Breast epithelium (tissue), 3 donors: Measurements from ENCODE around the gene HNRNPAB.

Experiments used
- POLR2AphosphoS5 ChIP-seq, 3 donors: sonication (generic); formaldehyde crosslinking; IDR thresholded peaks; one replicate each; pipeline ENCODE4 v1.6.1; 2017; ENCODE audit warnings: antibody characterized with exemption in 3 of 3
- TF ChIP-seq, protein P1 (sequence below), 3 donors: fragments of 450-650 bp; IDR thresholded peaks; one replicate each; pipeline ENCODE4 v1.5.1; 2016 to 2017; ENCODE audit warnings: antibody characterized with exemption in 3 of 3, mild to moderate bottlenecking in 3 of 3, moderate library complexity in 3 of 3

DNA sequence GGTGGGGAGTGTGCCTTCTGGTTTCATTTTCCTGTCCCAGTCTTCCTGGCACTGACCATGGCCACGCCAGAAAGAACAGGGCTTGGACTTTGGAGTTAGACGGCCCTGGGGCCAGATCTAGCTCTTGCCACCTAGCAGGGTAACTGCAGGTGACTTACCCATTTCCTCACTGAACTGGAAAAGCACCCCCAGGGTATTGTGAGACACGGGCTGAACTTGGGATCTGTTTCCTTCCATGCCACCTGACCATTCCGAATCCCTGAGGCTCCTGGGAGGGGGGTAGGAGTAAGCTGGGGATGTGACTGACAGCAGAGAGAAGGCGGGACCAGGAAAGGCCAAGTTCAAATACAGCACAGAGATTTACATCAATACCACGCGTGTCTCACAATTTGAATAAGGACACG, 9.4 kb downstream of the HNRNPAB start:
- TF ChIP-seq, protein P1, sequence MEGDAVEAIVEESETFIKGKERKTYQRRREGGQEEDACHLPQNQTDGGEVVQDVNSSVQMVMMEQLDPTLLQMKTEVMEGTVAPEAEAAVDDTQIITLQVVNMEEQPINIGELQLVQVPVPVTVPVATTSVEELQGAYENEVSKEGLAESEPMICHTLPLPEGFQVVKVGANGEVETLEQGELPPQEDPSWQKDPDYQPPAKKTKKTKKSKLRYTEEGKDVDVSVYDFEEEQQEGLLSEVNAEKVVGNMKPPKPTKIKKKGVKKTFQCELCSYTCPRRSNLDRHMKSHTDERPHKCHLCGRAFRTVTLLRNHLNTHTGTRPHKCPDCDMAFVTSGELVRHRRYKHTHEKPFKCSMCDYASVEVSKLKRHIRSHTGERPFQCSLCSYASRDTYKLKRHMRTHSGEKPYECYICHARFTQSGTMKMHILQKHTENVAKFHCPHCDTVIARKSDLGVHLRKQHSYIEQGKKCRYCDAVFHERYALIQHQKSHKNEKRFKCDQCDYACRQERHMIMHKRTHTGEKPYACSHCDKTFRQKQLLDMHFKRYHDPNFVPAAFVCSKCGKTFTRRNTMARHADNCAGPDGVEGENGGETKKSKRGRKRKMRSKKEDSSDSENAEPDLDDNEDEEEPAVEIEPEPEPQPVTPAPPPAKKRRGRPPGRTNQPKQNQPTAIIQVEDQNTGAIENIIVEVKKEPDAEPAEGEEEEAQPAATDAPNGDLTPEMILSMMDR (IDR thresholded peaks at IDR 0.05) = no peak
- TF ChIP-seq POLR2AphosphoS5 (IDR thresholded peaks at IDR 0.05) = no peak
